H1 (cell line): ENCODE data around the gene CAMK2D. TPM values are rescaled to one million over a fixed set of nuclear protein-coding genes. Genes with fewer than 3 reads are reported as not detected.

Experiments used
- ASH2L ChIP-seq: fragments of 200-600, 300-600 bp; sonication (generic); IDR thresholded peaks from one replicate; pipeline ENCODE4 v1.7.1; 2017; ENCODE audit warnings: low read length
- CTBP2 ChIP-seq: IDR thresholded peaks from 2 replicates; pipeline ENCODE4 v1.7.0; 2011; ENCODE audit warnings: borderline replicate concordance, mild to moderate bottlenecking, moderate library complexity, mixed read lengths, low read length; ENCODE audit not compliant: insufficient read depth, insufficient read length
- EP300 ChIP-seq, 2 experiments: IDR thresholded peaks; 1 replicate in 1 of 2; 2 replicates in 1 of 2; pipeline ENCODE4 v1.6.1; 2011 to 2012; ENCODE audit warnings: low read depth in 2 of 2, low read length in 2 of 2, mild to moderate bottlenecking in 2 of 2, borderline replicate concordance in 1 of 2, inconsistent platforms in 1 of 2, moderate library complexity in 1 of 2
- GTF2F1 ChIP-seq: IDR thresholded peaks from 2 replicates; pipeline ENCODE4 v1.6.1; 2012; ENCODE audit warnings: low read depth, low read length, improper control_type of control experiment, borderline replicate concordance
- HDAC2 ChIP-seq, 2 experiments: fragments of 300-600 bp in 1 of 2; sonication (generic) in 1 of 2; IDR thresholded peaks; 2 replicates each; pipeline ENCODE4 v1.6.1; 2011 to 2012; ENCODE audit warnings: low read depth in 2 of 2, low read length in 2 of 2, mild to moderate bottlenecking in 2 of 2, moderate library complexity in 2 of 2, borderline replicate concordance in 1 of 2, inconsistent platforms in 1 of 2
- MAFK ChIP-seq: IDR thresholded peaks from 2 replicates; pipeline ENCODE4 v1.6.1; 2012; ENCODE audit warnings: low read depth, mild to moderate bottlenecking, improper control_type of control experiment, low read length
- NANOG ChIP-seq: IDR thresholded peaks from 2 replicates; pipeline ENCODE4 v1.6.1; 2011; ENCODE audit warnings: low read length, low read depth, mild to moderate bottlenecking, inconsistent platforms; ENCODE audit not compliant: insufficient read depth, poor library complexity, severe bottlenecking
- SP4 ChIP-seq: IDR thresholded peaks from 2 replicates; pipeline ENCODE4 v1.6.1; 2012; ENCODE audit warnings: low read length, inconsistent platforms
- TEAD4 ChIP-seq: IDR thresholded peaks from 2 replicates; pipeline ENCODE4 v1.6.1; 2012; ENCODE audit warnings: low read depth, low read length, inconsistent platforms, mixed read lengths
- polyA plus RNA-seq, 7 experiments: library from polyadenylated mRNA; depleted of rRNA in 3 of 7; stranded (reverse) in 5 of 7; unstranded in 2 of 7; fragments of >200 nt in 5 of 7; fragments of 200-250 nt in 2 of 7; gene quantifications; 1 replicate in 5 of 7; 2 replicates in 1 of 7; 4 replicates in 1 of 7; pipeline versions ENCODE4 v1.2.1 to v1.2.3, GENCODE V29; 2011 to 2013; ENCODE audit warnings: missing spikeins in 2 of 7, mixed read lengths in 2 of 7
- total RNA-seq: library from RNA; stranded (reverse); fragmentation: NEBNext Ultra II Directional; extraction: Animal tissue kit (Norgen Biotek cat#: 25700); gene quantifications from 2 replicates; pipeline ENCODE4 v1.2.1, GENCODE V29; 2021

The CAMK2D gene
- total and polyA plus RNA-seq, 2 of the 8 experiments (the other 6 are each of a cell fraction or from before 2014, with no cell fraction given): 3.2 to 7.0 TPM

GRCh38 chr4:113419631-113420030 is 341.9 kb downstream of the CAMK2D start (continued):
- TF ChIP-seq NANOG (no peak), TEAD4 (no peak), GTF2F1 (no peak), ASH2L (no peak), SP4 (no peak), CTBP2 (no peak), EP300 (IDR thresholded peaks at IDR 0.05; ENCODE audit: borderline replicate concordance in 1 of 2, low read depth in 2 of 2, low read length in 2 of 2) (no peak), MAFK (no peak), HDAC2 (IDR thresholded peaks at IDR 0.05; ENCODE audit: borderline replicate concordance in 1 of 2, low read depth in 2 of 2, low read length in 2 of 2) (no peak)
